Fibroblast of lung (primary cell): ENCODE results near the gene TENM4.

Source experiments
- CTCF ChIP-seq, 2 donors: IDR thresholded peaks in 1 of 2; conservative IDR thresholded peaks in 1 of 2; 1 replicate in 1 of 2; 2 replicates in 1 of 2; pipeline ENCODE4 v1.5.1; 2011 to 2012; ENCODE audit warnings: low read length in 2 of 2, control low read depth in 1 of 2, inconsistent platforms in 1 of 2, low read depth in 1 of 2, mild to moderate bottlenecking in 1 of 2
- EZH2 ChIP-seq: IDR thresholded peaks from 2 replicates; pipeline ENCODE4 v1.5.1; 2012; ENCODE audit warnings: low read length, control low read depth, mild to moderate bottlenecking; ENCODE audit errors: missing control alignments

- TF ChIP-seq CTCF (conservative IDR thresholded peaks at IDR 0.05 in 1 of 2, IDR thresholded peaks at IDR 0.05 in 1 of 2; ENCODE audit: low read depth in 1 of 2, low read length in 2 of 2) (no peak), EZH2 (no peak)
These were observed 13.7 kb downstream of the TENM4 start for GRCh38 chr11:79427126-79427525.
